Mammary epithelial cell (primary cell): Measurements from ENCODE around the gene TTC9B.

Experiments used
- CTCF ChIP-seq, 2 donors: IDR thresholded peaks in 1 of 2; conservative IDR thresholded peaks in 1 of 2; 2 replicates each; pipeline ENCODE4 v1.5.1; 2011 to 2012; ENCODE audit warnings: inconsistent platforms in 2 of 2, low read length in 2 of 2, mild to moderate bottlenecking in 2 of 2, control low read depth in 1 of 2, low read depth in 1 of 2; ENCODE audit not compliant: insufficient read depth in 1 of 2; ENCODE audit errors: extremely low read depth in 1 of 2
- EZH2 ChIP-seq: IDR thresholded peaks from 2 replicates; pipeline ENCODE4 v1.6.1; 2012; ENCODE audit warnings: low read length, inconsistent platforms, borderline replicate concordance

- TF ChIP-seq CTCF (conservative IDR thresholded peaks at IDR 0.05 in 1 of 2, IDR thresholded peaks at IDR 0.05 in 1 of 2; ENCODE audit: extremely low read depth in 1 of 2, insufficient read depth in 1 of 2, low read depth in 1 of 2, low read length in 2 of 2), result no peak
- TF ChIP-seq EZH2, result no peak
Observed at GRCh38 chr19:40236026-40236355, 17.8 kb upstream of the TTC9B start.
